CD4-positive, alpha-beta T cell treated with Interleukin-2 at 100 ng/mL for 4 hours (primary cell): ENCODE results near the gene ASXL2.
A peak's percentile ranks its signal among the peaks of the same experiment; 100 is the strongest.

ENCODE experiments used
- DNase-seq: peaks from one replicate; pipeline ENCODE4 v3.0.0-alpha.2; 2020; ENCODE audit warnings: low spot score

ASXL2 gene

DNA sequence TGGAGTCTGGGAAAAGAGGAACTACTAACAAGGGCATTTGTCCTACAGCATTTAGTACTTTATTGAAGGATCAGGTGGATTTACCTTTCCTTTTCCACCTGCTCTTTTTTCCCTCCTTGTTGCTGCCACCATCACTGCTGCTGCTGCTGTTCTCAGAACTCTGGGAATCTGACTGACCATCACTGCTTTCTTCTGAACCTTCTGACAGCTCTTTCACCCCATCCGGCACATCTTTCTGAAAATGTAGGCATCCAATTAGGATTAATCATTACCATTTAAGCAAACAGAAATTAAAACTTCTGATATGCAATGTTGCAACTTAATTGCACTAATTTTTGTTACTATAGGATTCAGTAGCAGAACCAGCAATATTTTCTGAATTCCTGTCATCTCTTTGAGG is 79.0 kb downstream of the ASXL2 start:
- no peak for DNase-seq

GRCh38 chr2:25797620-25798488 is 80.4 kb downstream of the ASXL2 start:
- DNase-seq: no peak

DNA sequence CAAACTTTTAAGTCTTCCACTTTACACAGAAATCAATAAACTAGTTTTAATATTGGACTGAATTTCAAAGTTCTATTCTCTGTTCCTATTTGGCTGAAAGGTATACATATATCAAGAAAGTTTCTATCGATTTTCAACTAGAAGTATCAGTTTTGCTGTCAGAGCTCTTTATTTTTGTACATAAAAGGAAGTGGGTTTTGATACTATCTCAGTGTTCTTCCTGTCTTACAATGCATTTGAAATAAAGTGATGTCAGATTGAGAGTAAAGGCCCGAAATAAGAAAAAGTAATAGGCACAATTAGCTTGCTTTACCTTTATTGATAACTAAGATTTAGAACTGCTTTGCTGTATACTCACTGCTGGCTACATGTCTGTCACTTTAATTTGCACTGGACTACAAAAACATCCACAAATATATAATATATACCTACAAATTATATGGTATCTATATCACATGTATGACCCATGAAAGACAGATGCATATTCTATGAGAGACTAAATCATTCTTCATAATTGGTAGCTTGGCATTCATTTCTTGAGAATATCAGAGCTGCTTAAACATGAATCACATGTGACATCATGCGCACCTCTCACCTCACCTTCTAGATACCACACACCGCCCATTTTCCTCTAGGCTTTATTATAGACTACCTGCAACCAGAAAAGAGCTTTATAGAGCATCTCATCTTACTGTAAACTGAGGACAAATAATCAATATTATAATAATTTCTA is 83.6 kb downstream of the ASXL2 start:
- DNase-seq: peak; percentile 47

DNA sequence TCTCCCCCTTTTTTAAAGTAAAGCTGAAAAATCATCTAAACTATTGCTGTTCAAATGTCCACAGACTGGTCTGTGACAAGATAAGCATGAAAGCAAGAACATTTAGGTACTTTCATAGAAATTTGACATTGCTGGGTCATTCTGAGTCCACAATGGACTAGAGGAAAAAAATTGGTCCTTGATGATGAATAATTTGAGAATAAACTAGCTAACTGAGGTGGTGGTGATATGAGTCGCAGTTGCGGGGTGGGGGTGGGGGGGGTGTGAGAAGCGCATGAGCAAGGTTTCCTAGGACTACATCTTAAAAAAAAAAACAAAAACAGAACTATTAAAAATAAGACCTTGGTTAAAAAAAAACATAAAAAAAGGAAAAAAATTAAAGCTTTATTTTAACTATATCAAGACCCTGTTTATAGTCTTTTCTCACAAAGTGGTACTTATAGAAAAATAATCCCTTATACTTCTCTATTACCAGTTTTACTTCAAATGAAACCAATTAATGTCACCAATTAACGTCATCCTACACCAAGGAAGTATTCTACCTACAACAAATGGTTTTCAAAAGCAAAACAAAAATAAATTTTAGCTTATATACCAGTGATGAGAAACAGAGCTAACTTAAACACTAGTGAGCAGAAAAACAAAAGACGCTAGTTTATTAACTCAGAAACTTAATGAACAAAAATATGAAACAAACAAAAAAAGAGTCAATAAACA is 88.1 kb downstream of the ASXL2 start:
- peak; percentile 8 for DNase-seq

GRCh38 chr2:25788457-25788856 is 89.8 kb downstream of the ASXL2 start:
- peak; percentile 14 for DNase-seq

GRCh38 chr2:25787020-25787419 is 91.3 kb downstream of the ASXL2 start:
- DNase-seq: no peak

- no peak for DNase-seq
Observed at GRCh38 chr2:25784404-25784803, 93.9 kb downstream of the ASXL2 start.

DNA sequence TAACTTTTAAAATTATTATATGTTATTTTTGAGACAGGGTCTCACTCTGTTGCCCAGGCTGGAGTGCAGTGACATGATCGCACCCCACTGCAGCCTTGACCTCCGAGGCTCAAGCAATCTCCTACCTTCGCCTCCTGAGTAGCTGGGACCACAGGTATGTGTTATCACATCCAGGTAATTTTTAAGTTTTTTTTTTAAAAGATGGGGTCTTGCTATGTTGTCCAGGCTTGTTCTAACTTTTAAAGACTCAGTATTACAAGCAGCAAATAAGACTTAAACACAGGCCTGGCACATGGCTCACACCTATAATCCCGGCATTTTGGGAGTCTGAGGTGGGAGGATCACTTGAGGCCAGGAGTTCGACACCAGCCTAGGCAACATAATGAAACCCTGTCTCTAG is 101.2 kb downstream of the ASXL2 start:
- no peak for DNase-seq

GRCh38 chr2:25772078-25772477 is 106.2 kb downstream of the ASXL2 start:
- no peak for DNase-seq

GRCh38 chr2:25763575-25763974 is 114.7 kb downstream of the ASXL2 start:
- no peak for DNase-seq

DNA sequence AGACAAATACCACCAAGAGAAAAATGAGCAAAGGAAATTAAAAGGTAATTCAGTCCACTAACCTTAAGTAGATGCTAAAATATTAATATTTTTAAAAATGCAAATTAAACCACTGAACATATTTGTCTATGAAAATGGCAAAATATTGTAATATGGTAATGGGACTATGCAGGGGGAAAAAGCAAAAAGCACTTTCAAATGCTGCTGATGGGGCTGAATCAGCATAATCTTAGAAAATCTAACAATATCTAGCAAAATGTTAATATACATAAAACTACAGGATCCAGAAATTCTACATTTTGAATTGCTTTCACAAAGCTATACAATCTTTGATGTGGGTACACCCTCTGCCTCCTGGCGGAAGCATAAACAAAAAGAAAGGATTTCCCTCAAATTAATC is 118.0 kb downstream of the ASXL2 start:
- DNase-seq: no peak

DNA sequence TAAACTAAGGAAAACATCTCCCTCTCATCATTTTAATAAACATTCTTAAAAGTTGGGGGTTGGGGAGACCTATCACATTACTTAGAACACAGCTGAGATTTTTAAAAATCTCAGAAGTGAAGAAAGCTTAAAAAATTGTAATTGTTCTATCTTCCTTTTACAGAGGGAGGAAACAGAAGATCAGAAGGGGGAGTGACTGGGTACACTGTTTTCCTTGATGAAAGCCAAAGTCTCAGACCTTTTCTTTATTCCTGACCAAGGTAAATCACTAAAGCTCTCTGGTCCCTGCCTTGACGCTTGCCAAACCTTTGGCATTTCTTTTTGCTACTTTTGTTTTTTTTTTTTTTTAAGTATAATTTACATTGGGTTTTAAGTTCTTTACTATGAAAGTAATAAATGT is 119.9 kb downstream of the ASXL2 start:
- no peak for DNase-seq

GRCh38 chr2:25757906-25758305 is 120.4 kb downstream of the ASXL2 start:
- no peak for DNase-seq

DNA sequence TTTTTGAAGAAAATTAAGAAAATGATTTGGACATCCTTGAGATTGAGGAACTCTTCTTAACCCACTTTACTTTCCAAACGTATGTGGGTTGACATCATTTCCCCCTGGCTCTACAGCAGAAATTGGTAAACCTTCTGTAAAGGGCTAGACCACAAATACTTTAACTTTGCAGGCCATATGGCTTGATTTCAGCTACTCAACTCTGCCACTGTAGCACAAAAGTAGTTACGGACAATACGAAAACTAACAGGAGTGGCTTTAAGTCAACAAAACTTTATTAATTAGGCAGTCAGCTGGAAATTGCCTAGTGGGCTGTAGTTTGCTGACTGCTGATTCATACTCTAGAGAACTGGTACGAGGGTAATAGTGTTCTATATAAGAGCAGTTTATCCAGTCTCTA is 121.8 kb downstream of the ASXL2 start:
- no peak for DNase-seq

DNA sequence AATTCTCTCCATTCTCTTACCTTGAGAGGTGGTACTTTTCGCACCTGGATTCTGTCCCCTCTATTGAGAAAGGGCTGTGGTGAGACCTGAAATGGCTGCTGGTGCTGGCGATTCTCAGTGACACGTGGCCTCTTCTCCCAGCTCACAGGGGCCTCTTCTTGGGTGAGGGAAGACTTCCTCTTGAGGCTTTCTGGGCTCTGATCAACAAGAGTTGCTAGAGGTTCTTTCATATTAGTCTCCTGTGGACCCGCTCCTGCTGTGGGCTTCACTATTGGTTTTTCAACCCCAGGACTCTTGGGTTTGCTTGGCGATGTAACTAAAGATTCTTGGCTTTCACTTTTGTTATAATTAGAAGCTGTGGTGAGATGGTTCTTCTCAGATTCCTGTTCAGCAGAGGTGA is 128.6 kb downstream of the ASXL2 start:
- no peak for DNase-seq

DNA sequence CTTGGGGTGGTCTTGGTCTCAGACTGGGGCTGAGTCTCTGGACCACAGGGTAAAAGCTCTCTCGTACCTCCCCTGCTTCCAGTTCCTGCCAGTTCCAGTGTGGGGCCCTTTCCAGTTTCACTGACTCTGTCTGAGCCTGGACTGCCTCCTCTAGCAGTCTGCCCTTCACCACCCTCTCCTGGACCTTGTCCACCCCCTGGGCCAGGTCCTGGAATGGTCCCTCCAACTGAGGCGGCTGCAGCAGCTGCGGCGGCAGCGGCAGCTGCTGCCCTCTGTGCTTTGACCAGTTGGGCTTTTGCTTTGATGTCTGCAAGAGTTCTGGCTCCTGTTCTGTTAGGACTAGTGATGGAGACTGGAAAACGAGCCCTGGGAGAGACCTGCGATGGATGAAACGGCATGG is 134.2 kb downstream of the ASXL2 start:
- DNase-seq: no peak

DNA sequence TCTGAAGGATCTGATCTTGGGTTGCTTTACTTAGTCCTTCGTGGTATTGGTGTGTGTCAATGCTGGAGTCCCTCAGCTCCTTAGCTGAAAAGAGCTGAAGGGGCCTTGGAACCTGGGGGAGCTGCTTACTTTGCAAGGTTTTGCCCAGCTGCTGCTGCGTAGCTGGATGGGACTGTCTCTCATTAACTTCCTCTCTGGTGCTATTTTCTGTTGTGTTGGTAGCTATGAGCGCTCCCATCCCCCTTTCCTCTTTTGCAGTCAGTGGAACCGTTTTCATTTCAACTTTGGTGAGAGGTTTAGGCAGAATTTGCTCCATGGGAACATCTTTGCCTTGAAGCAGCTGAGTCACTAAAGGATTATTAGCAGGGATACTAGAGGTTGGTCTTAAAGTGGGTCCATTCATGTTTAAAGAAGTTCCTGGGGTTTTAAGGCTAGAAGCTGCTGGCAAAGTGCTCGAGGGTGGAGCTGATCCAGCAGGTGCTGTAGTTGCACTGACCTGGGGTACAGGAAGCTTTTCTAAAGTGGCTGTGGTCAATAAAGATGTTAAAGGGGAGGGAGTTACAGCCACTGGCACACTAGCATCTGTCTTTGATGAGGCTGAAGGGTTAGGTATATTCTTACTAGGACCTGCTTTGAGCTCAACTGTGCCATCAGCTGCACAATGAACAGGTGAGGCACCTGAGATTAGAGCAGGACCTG is 135.0 kb downstream of the ASXL2 start:
- no peak for DNase-seq

DNA sequence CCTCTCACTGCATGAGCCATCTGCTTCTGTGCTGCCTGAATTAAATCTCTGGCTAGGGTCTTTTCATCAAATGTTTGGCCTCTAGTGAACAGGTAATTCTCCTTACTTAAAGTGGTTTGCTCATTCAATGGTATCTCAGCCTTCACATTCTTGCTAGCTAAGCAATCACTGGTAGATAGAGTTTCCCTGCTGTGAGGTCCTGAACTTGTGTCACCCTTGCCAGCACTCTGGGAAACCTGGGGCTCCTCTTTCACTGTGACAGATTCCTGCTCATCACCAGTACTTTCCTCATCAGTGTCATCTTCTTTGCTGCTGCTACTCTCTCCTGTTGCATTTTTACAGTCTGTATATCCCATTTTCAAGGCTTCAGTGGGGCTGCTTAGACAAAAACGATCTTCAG is 135.8 kb downstream of the ASXL2 start:
- DNase-seq: no peak

DNA sequence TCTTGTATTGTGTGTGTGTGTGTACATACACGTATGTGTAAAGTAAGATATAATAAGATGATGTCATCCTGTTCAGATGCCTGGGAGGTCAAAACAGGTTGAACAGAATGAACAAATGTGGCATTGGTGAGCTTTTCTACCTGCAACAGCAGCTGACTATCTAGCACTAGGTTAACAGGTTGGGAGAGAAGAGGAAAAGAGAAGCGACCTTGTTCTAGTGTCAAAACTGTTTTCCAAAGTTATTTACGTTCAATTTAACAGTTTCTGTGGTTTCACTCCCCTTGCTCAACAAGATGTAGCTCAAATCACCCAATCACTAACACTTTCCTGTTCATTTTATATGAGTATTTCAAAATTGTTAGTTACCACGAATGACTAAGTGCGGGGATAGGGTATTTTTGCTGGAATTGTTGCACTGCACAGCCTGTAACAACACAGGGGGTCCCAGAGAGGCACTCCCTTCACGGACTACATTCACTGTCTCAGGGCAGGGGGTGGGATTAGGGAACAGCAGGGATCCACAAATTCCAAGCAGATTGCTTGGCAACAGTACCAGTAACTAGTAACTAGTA is 137.4 kb downstream of the ASXL2 start:
- DNase-seq: no peak

DNA sequence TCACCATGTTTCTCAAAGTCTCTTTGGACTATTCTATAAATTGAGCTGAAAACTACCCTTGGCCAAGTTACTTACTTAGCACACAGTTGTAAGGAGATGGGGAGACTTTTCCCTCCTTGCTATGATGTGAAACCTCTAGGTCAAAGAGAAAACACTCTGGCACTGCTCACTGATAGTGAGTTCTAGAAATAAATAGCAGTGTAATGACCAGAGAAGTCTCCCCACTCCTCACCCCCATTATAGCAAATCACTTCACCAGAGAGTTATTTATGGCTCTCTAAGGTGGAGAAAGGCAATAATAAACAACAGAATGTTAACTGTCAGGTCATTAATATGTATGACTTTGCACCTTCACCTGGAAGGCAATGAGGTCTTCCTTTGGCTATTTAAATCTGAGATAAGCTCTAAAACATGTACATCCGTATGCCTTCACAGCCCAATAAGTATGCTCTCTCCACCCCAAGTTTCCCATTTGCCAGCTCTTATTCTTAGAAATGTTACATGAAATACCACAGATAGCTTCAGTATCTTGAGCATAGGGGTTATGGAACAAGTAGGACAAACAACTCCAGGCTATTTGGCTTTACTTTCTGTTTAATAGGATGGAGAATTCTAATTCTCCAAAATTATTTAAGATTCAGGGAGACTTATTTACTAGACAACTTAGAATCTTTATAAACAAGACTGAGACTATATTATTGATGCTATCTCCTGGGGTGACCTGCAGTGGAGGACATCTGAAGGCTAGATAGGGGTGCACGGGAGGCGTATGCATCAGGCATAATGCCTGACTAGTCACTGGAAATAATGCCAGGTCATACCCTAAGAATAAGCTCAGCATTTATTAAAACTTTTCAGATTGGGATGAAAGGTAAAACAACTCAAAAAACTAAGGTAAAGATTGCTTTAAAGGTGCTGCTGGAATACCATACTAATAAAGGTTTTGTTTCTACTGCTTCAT is 139.6 kb downstream of the ASXL2 start:
- no peak for DNase-seq
